CD4-positive, alpha-beta T cell treated with Interferon alpha-2 for 1 hour (primary cell): Measurements from ENCODE around the gene RASSF1.

ENCODE experiments used
- DNase-seq, 2 donors: peaks; one replicate each; pipeline ENCODE4 v3.0.0-alpha.2; 2020 to 2022

Gene RASSF1

DNA sequence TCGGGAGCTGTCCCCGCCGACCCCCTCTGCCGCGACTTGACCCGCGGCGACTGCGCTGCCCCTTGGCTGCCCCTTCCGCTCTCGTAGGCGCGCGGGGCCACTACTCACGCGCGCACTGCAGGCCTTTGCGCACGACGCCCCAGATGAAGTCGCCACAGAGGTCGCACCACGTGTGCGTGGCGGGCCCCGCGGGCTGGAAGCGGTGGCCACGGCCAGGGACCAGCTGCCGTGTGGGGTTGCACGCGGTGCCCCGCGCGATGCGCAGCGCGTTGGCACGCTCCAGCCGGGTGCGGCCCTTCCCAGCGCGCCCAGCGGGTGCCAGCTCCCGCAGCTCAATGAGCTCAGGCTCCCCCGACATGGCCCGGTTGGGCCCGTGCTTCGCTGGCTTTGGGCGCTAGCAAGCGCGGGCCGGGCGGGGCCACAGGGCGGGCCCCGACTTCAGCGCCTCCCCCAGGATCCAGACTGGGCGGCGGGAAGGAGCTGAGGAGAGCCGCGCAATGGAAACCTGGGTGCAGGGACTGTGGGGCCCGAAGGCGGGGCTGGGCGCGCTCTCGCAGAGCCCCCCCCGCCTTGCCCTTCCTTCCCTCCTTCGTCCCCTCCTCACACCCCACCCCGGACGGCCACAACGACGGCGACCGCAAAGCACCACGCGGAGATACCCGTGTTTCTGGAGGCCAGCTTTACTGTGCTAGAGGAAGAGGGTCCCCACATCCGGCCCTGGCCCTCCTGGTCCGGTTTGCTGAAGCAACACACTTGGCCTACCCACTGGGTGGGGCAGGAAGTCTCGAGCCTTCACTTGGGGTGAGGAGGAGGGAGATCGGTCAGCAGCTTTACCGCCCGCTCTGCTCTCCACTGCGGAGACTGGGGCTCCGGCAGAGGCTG is at the start of gene RASSF1:
TSS of gene RASSF1 (minus strand) at position 389 of the 882 bp plus-strand sequence. CDS start at position 358, 31 bp downstream.
- DNase-seq = peak; percentile 63 to 80

DNA sequence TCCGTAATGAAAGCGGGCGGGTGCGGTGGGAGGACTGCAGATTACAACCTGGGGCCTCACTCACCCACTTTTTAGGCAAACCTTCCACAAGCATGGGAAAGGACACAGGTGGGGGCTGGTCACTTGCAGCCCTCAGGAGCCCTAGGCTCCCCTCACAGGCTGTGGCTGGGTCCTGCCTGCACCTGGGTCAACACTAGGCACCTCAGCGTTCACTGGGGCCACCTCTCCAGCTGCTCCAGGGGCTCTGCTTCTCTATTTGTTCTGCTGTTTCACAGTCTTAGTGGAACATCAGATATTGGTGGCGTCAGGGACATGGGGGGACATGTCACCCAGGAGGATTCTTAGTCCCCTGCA is 48.8 kb upstream of the RASSF1 start:
- DNase-seq = no peak

DNA sequence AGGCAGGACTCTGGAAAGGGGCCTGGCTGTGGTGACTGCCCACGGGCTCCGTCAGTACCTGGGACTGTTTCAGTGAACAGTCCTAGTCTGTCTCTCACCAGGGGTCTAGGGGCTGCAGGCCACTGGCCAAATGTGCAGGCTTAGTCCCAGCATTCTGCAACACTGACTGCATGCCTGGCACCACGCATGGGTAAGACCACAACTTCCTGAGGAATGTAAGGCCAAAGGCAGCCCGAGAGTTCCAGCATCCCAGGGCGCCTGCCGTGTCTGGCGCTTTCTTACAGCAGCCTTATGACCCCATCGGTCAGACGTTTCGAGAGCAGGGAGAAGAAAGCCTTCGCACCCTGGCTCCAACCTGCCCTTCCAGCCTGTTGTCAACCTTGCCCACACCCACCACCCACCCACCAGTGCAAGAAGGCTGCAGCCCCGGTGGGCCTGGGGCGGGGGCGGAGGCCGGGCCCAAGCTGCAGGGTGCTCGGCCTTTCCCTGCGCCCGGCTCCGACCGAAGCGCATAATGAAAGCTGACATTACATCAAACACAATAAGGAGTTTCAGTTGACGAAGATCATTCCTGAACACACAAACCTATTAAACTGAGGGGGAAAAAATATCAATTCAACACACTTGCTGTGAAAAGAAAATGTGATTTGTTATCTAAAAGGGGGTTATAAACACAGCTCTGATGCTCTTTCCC is 48.2 kb upstream of the RASSF1 start:
- DNase-seq = no peak

DNA sequence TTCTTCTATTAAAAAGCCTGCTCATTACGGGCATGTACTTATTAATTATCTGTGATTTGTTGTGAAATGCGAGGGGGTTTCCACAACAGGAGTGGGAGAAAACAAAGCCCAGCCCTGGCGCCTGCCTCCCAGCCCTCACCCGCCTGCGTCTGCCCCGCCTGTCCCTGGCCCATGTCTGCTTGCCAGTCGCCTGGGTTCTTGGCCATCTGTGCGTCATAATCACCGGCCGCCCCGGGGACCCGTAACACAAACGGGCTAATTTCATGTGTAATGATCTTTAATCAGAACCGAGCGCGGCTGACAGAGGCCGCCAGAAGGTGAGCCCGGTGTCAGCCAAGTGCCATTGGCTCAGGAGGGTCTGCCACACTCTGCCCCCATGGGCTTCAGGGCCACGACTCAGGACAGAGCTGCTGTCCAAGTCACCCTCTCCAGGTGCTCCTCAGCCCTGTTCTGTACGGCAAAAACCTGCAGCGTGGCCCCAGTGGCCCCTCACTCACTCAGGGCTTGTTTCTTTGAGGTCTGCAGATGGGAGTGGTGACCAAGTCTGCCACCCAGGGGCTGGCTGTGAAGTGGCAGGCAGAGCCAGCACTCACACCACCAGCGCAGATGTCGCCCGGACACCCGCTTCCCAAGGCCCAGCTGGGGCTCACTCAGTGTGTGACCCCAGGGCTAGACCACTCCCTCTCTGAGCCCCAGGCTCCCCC is 47.5 kb upstream of the RASSF1 start:
- no peak for DNase-seq

DNA sequence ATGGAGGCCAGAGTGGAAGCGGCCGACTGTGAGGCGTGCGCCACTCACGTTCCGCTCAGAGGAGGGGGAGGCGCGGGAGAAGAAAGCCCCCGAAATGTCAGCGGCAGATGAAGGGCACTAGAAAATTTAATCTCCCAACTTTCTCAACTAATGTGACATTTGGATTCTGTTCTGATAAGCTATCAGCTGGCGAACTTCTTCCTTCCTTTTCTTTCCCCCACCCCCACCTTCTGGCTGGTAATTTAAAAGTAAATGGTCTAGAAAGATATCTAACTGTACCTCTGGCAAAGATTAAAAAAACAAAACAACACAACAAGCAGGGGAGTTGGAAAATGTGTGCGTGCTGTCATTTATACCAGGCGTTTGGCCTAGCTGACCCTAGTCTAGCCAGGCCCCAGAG is 45.1 kb upstream of the RASSF1 start:
- no peak for DNase-seq

GRCh38 chr3:50383750-50384149 is 43.1 kb upstream of the RASSF1 start:
- no peak for DNase-seq

- no peak for DNase-seq
These were observed 42.1 kb upstream of the RASSF1 start for GRCh38 chr3:50382722-50383121.

DNA sequence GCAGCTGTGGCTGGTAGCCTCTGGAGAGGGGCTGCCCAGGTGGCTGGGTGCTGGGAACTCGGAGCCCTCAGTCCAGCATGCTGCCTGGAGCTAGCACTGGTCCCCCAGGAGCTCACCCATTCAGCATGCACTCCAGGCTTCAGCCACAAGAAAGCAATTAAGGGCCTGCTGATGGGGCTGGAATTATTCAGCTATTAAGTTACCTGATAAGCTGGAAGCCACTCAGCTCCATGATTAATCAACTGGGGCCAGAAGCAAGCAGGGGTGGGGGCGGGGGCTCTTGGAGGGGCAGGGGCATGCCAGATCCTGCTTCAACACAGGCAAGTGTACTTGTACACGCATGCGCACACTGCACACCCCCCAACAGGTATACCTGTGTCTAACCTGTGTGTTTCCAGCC is 40.7 kb upstream of the RASSF1 start:
- no peak for DNase-seq

DNA sequence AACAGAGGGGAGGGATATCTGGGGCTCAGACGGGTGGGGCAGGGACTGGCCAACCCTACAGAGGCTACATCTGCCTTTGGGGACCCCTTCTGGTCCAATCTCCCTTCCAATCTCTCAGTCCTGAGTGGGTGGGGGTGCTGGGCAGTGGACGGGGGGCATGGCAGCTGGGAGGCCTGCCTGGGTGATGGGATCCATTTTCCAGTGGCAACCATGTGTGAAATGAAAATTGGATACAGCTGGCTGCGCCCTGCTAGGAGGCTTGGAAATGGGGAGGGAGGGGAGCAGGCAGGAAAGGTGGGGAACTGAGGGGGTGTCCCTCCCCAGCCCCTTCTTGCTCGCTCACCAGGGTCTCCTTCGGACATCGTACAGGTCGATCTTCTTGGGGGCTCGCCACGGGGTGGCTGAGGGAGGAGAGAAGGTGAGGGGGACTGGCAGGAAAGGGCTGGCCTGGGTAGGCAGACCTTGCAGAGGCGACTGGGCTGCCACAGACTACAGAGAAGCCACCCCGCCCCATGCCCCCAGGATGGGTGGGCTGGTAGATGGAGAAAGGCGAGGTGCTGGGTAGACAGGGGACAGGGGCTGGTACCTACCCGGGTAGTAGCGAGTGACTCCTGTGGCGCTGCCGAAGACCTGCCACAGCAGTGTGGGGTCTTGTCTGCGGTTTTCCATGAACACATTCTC is 39.9 kb upstream of the RASSF1 start:
- no peak for DNase-seq

GRCh38 chr3:50378757-50379156 is 38.1 kb upstream of the RASSF1 start:
- no peak for DNase-seq

- no peak for DNase-seq
These were observed 37.4 kb upstream of the RASSF1 start for GRCh38 chr3:50378024-50378423.

GRCh38 chr3:50375258-50375931 is 34.8 kb upstream of the RASSF1 start:
- no peak for DNase-seq

GRCh38 chr3:50374363-50375257 is 34.0 kb upstream of the RASSF1 start:
- DNase-seq = no peak

- no peak for DNase-seq
These were observed 32.8 kb upstream of the RASSF1 start for GRCh38 chr3:50373146-50374051.

DNA sequence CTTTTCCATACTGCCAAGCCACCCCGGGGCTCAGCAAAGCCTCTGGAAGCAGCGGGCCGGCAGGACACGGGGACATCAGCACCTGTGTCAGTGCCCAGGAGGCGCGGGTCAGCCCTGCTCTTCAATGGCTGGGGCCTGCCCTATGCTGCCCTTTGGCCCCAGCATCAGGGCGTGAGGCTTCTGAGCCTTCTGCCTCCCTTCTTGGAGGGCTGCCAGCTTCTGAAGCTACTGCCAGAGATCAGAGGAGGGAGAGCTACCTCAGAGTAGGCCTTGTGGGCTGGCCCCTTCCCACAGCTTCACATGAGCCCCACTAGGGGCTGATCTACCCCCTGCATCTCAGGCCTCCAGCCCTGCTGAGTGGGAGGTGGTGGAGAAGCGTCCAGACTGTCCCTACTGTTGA is 31.7 kb upstream of the RASSF1 start:
- DNase-seq = no peak

DNA sequence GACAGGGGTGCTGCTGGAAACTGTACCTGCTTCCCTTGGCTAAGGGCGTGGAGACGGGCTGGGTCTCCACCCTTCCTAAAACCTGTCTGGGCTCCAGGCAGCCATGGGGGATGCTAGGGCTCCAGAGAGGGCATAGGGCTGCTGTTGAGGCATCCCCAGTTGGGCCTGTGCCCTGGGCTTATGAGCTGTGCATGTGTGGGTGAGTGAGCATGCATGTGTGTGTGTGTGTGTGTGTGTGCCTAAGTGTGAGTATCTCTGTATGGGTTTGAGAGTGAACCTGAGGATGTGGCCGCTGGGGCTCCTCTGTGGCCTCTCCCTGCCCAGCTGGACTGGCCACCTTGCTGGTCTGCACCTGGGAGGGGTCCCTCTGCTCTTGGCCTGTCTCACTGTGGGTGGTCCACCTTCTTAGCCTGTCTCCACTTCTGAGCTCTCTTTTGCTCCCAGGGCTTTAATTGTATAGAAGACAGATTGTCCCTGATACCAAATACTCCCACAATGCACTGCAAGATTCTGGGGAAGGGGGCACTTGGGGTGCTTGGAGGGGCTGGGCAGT is 30.6 kb upstream of the RASSF1 start:
- no peak for DNase-seq

GRCh38 chr3:50370594-50370993 is 30.0 kb upstream of the RASSF1 start:
- DNase-seq = no peak

DNA sequence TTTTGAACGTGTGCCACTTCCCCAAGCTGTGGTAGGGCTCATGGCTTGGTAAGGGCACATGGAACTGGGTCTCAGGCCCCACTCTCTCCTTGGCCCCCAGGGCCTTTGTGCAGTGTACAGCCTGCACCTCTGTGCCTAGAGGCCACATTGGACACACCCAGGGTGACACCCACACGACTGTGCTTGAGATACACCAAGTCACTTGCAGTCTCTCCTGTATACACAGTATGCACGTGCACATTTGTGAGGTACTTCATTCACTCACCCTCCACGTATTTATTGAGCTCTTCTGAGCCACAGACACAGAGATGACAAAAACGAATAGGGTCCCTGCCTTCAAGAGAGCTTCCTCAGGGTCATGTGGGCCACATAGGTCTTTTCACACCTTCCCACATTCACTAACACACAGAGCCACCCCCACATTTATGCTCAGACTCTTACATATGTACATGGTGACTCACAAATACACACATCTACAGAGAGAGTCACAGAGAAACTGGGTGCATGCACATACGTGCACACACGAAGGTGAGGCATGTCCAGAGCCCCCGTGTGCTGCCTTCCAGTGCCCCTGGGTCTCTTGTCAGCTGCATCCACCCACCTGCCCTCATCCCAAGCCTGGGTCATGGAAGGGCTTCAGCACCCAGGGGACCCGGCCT is 28.5 kb upstream of the RASSF1 start:
- no peak for DNase-seq

GRCh38 chr3:50365842-50366220 is 25.2 kb upstream of the RASSF1 start:
- DNase-seq = no peak
